Measurements from ENCODE around the gene GUCA2A.

- TF ChIP-seq CTCF (conservative IDR thresholded peaks at IDR 0.05; ENCODE audit: low read length) (no peak), EZH2phosphoT487 (IDR thresholded peaks at IDR 0.05; ENCODE audit: borderline replicate concordance, low read depth, low read length) (no peak)
Observed at GRCh38 chr1:42172381-42173133, 8.0 kb upstream of the GUCA2A start.
